Measurements from ENCODE around the gene EHHADH.

- TF ChIP-seq CTCF (IDR thresholded peaks at IDR 0.05) = no peak
- no peak for TF ChIP-seq POLR2A (IDR thresholded peaks at IDR 0.05)
These were observed 77.0 kb downstream of the EHHADH start for GRCh38 chr3:185176750-185177359.

All from lower leg skin (tissue), 3 donors.